Karpas-422 (cell line): ENCODE measurements around the gene CEACAM16. TPM values are rescaled to one million over a fixed set of nuclear protein-coding genes. Genes with fewer than 3 reads are reported as not detected.

Experiments
- DNase-seq: peaks from one replicate; pipeline ENCODE4 v3.0.0-alpha.2; 2015
- H2AFZ ChIP-seq: fragments of 200-600 bp; sonication (generic); 2 replicates; pipeline ENCODE4 v1.6.1; 2014; ENCODE audit warnings: antibody characterized with exemption, low read length, mixed read lengths
- H3K27ac ChIP-seq: fragments of 200-600 bp; sonication (generic); 2 replicates; pipeline ENCODE4 v1.5.1; 2014; ENCODE audit warnings: mild to moderate bottlenecking, low read length, moderate library complexity
- H3K27me3 ChIP-seq: fragments of 200-600 bp; sonication (generic); 2 replicates; pipeline ENCODE4 v1.6.1; 2014; ENCODE audit warnings: low read length, mixed read lengths
- H3K36me3 ChIP-seq: fragments of 200-600 bp; sonication (generic); 2 replicates; pipeline ENCODE4 v1.6.1; 2014; ENCODE audit warnings: low read length, mixed read lengths; ENCODE audit not compliant: insufficient read depth
- H3K4me1 ChIP-seq: fragments of 200-600 bp; sonication (generic); 2 replicates; pipeline ENCODE4 v1.6.1; 2014; ENCODE audit warnings: mild to moderate bottlenecking, low read length, mixed read lengths
- H3K4me2 ChIP-seq: fragments of 200-600 bp; sonication (generic); 2 replicates; pipeline ENCODE4 v1.6.1; 2014; ENCODE audit warnings: low read length, low read depth, mild to moderate bottlenecking; ENCODE audit not compliant: poor library complexity, severe bottlenecking
- H3K4me3 ChIP-seq: fragments of 200-600 bp; sonication (generic); 2 replicates; pipeline ENCODE4 v1.5.1; 2014; ENCODE audit warnings: mild to moderate bottlenecking, antibody characterized with exemption, low read length, mixed read lengths
- H3K79me2 ChIP-seq: fragments of 200-600 bp; sonication (generic); 2 replicates; pipeline ENCODE4 v1.6.1; 2014; ENCODE audit warnings: mild to moderate bottlenecking, low read length, mixed read lengths
- H3K9ac ChIP-seq: fragments of 200-600 bp; sonication (generic); 2 replicates; pipeline ENCODE4 v1.6.0; 2014; ENCODE audit warnings: low read length
- H3K9me2 ChIP-seq: fragments of 200-600 bp; sonication (generic), shearing (Covaris generic); replicated peaks from 2 replicates; pipeline ENCODE4 v1.6.0; 2014; ENCODE audit warnings: mild to moderate bottlenecking, low read length, moderate library complexity; ENCODE audit not compliant: insufficient read depth
- H3K9me3 ChIP-seq: fragments of 300-700, 200-600 bp; sonication (generic); 2 replicates; pipeline ENCODE4 v1.6.1; 2014; ENCODE audit warnings: low read length, mixed read lengths
- H4K20me1 ChIP-seq: fragments of 200-600 bp; sonication (generic); 2 replicates; pipeline ENCODE4 v1.6.1; 2014; ENCODE audit warnings: mild to moderate bottlenecking, antibody characterized with exemption, low read length, low read depth; ENCODE audit not compliant: insufficient read depth
- total RNA-seq: library from RNA; depleted of rRNA; stranded (reverse); fragments of >200 nt; shearing (Covaris generic); gene quantifications from 2 replicates; pipeline ENCODE4 v1.2.3, GENCODE V29; 2014; ENCODE audit warnings: low replicate concordance

The CEACAM16 gene
- total RNA-seq, 1 experiment from 2014 or later = not detected

DNA sequence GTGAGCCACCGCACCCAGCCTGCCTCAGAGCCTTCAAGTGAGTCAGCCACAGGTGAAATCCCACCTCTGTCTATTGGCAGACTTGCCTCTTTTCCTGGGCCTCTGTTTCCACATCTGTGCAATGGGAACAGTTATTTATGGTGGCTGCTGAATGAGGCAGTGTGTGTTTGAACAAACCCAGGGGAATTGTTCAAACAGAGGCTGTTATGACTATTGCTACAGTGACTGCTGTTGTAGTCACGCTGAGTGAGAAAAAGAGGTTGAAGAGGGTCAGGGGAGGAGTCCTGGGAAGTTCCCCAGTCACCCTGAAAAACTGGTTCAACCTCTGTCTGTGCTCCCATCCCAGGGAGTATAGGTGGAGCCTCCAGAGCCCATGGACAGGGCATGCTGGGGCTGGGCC, 27.6 kb upstream of the CEACAM16 start, which contains the start of gene CEACAM19:
TSS of gene CEACAM19 (plus strand) at position 83 of the 400 bp plus-strand sequence. CDS start 450 bp downstream, outside the sequence.
- Histone ChIP-seq H3K9me3 (no peaks in the 10 kb centered on the region), H3K27me3 (no peaks in the 10 kb centered on the region), H3K79me2 (no peaks in the 10 kb centered on the region), H3K4me2 (no peak within 1 kb of the TSS), H3K4me1 (no peaks in the 10 kb centered on the region), H3K9ac (no peak within 1 kb of the TSS), H4K20me1 (no peaks in the 10 kb centered on the region), H3K27ac (no peak within 1 kb of the TSS), H2AFZ (no peak within 1 kb of the TSS), H3K4me3 (no peak within 1 kb of the TSS), H3K9me2 (no peaks in the 10 kb centered on the region), H3K36me3 (no peaks in the 10 kb centered on the region)
- no peak for DNase-seq

DNA sequence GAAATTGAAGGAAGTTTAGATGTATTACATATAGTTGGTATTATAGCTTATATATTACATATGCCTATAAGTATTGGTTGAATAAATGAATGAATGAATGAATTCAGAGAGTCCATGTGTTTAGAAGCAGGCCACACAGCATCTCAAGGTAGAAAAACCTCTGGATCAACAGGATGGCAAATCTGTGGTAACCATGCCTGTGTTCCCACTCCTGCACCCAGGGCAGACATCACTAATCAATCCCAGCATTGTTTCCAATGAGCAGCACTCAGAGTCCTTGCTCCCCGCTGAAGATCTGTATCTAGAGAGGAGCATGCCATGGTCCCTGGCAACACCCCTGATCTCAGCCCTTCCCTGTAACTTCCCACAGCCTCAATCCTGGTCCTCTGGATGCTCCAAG, 26.7 kb upstream of the CEACAM16 start:
- Histone ChIP-seq H3K4me3 (no peak overlapping the region), H3K9me2 (no peaks in the 10 kb centered on the region), H4K20me1 (no peaks in the 10 kb centered on the region), H3K4me1 (no peaks in the 10 kb centered on the region), H3K27me3 (no peaks in the 10 kb centered on the region), H3K4me2 (no peak overlapping the region), H2AFZ (no peak overlapping the region), H3K9me3 (no peaks in the 10 kb centered on the region), H3K27ac (no peak overlapping the region), H3K79me2 (no peaks in the 10 kb centered on the region), H3K36me3 (no peaks in the 10 kb centered on the region), H3K9ac (no peak overlapping the region)
- DNase-seq = no peak

DNA sequence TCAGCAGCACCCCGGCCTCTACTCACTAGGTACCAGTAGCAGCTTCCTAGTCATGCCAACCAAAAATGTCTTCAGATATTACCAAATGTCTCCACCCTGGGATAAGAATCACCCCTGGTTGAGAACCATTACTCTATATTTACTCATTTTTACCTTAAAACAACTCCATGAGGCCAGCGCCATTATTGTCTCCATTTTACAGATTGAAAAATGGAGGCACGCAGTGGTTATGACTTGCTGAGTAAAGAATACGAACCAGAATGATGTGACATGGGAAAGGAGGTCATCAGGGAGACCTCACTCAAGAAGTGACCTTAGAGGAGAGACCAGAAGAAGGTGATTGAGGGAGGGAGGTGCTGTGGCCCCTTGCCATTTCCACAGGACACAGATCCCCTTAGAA, 25.4 kb upstream of the CEACAM16 start:
- H3K9ac ChIP-seq = no peak overlapping the region
- no peaks in the 10 kb centered on the region for H3K79me2 ChIP-seq
- H3K4me1 ChIP-seq = no peaks in the 10 kb centered on the region
- H3K4me3 ChIP-seq = no peak overlapping the region
- no peaks in the 10 kb centered on the region for H4K20me1 ChIP-seq
- H3K27me3 ChIP-seq = no peaks in the 10 kb centered on the region
- H3K4me2 ChIP-seq = no peak overlapping the region
- H3K9me3 ChIP-seq = no peaks in the 10 kb centered on the region
- DNase-seq = no peak
- H3K9me2 ChIP-seq = no peaks in the 10 kb centered on the region
- no peaks in the 10 kb centered on the region for H3K36me3 ChIP-seq
- H3K27ac ChIP-seq = no peak overlapping the region
- no peak overlapping the region for H2AFZ ChIP-seq

GRCh38 chr19:44675521-44675920, 23.4 kb upstream of the CEACAM16 start:
- Histone ChIP-seq H3K9ac (no peak overlapping the region), H3K9me3 (no peaks in the 10 kb centered on the region), H4K20me1 (no peaks in the 10 kb centered on the region), H3K4me2 (no peak overlapping the region), H3K27me3 (no peaks in the 10 kb centered on the region), H3K4me3 (no peak overlapping the region), H3K36me3 (no peaks in the 10 kb centered on the region), H2AFZ (no peak overlapping the region), H3K9me2 (no peaks in the 10 kb centered on the region), H3K79me2 (no peaks in the 10 kb centered on the region), H3K4me1 (no peaks in the 10 kb centered on the region), H3K27ac (no peak overlapping the region)
- peak; percentile 30 for DNase-seq

GRCh38 chr19:44677019-44677811, 21.7 kb upstream of the CEACAM16 start:
- Histone ChIP-seq H3K9ac (no peak overlapping the region), H4K20me1 (no peaks in the 10 kb centered on the region), H3K4me3 (no peak overlapping the region), H3K9me2 (no peaks in the 10 kb centered on the region), H3K9me3 (no peaks in the 10 kb centered on the region), H3K36me3 (no peaks in the 10 kb centered on the region), H3K4me1 (no peaks in the 10 kb centered on the region), H3K4me2 (no peak overlapping the region), H3K79me2 (no peaks in the 10 kb centered on the region), H3K27me3 (no peaks in the 10 kb centered on the region), H2AFZ (no peak overlapping the region), H3K27ac (no peak overlapping the region)
- DNase-seq = peak; percentile 61

DNA sequence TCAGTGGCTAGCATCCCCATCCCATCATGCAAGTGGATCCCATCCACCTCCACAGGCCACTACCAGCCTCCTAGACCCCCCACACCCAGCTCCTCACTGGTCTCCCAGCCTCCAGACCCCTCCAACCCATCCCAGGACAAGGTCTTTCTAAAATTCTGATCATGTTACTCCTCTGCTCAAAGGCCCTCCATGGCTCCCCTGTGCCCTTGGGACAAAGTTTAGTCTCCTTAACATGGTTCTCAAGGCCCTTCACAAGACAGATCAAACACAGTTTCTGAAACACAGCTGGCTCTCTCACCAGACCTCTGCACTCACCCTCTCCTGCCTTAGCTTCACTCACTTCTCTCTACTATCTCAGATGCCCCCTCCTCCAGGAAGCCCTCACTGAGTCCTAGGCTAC, 18.4 kb upstream of the CEACAM16 start:
- H3K9ac ChIP-seq = no peak overlapping the region
- H2AFZ ChIP-seq = no peak overlapping the region

DNA sequence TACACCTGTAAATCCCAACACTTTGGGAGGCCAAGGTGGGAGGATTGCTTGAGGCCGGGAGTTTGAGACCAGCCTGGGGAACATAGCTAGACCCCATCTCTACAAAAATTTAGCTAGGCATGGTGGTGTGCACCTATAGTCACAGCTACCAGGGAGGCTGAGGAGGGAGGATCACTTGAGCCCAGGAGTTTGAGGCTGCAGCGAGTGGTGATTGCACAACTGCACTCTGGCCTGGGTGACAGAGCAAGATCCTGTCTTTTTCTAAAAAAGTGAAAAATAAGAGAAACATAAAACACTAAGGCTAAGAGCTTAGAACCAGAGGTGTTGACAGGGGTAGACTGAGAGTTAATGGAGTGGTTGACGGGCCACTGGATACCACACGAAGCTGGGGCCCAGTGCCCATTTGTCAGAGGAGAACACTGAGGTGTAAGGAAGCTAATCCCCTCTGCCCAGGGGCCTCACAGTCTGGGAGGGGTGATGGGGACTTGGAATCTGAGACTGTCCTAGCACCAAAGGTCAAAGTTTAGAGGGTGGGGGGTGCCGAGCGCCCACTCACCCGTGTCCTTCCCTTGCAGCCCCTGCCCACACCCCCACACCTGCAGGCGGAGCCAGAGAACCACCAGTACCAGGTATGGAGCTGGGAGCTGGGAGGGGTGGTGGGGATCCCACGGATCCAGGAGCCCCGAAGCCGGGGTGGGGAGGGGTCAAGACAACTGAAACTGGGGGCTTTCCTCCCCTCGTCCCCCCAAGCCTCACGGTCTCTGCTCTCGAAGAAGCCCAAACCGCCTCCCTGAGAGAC, 16.8 kb upstream of the CEACAM16 start:
- H3K27me3 ChIP-seq = no peaks in the 10 kb centered on the region

More for the DNA sequence above, 18.4 kb upstream of the CEACAM16 start:
- Histone ChIP-seq H3K9me2 (no peaks in the 10 kb centered on the region), H3K79me2 (no peaks in the 10 kb centered on the region), H3K36me3 (no peaks in the 10 kb centered on the region), H3K9me3 (no peaks in the 10 kb centered on the region), H3K4me1 (no peaks in the 10 kb centered on the region), H4K20me1 (no peaks in the 10 kb centered on the region), H3K4me2 (no peak overlapping the region), H3K27ac (no peak overlapping the region), H3K27me3 (no peaks in the 10 kb centered on the region), H3K4me3 (no peak overlapping the region)
- no peak for DNase-seq

GRCh38 chr19:44682807-44683206, 16.1 kb upstream of the CEACAM16 start:
- Histone ChIP-seq H3K27me3 (no peaks in the 10 kb centered on the region), H4K20me1 (no peaks in the 10 kb centered on the region), H3K9ac (no peak overlapping the region)

More for the DNA sequence above, 16.8 kb upstream of the CEACAM16 start:
- H3K4me2 ChIP-seq = no peak overlapping the region
- no peaks in the 10 kb centered on the region for H3K36me3 ChIP-seq
- H4K20me1 ChIP-seq = no peaks in the 10 kb centered on the region
- H3K4me3 ChIP-seq = no peak overlapping the region
- DNase-seq = peak; percentile 2
- H3K79me2 ChIP-seq = no peaks in the 10 kb centered on the region
- no peaks in the 10 kb centered on the region for H3K9me3 ChIP-seq
- H3K4me1 ChIP-seq = peaks cover 6% of the 10 kb centered on the region
- no peak overlapping the region for H2AFZ ChIP-seq
- no peak overlapping the region for H3K27ac ChIP-seq
- H3K9ac ChIP-seq = no peak overlapping the region
- no peaks in the 10 kb centered on the region for H3K9me2 ChIP-seq

More at GRCh38 chr19:44682807-44683206, 16.1 kb upstream of the CEACAM16 start:
- no peak overlapping the region for H2AFZ ChIP-seq
- H3K9me2 ChIP-seq = no peaks in the 10 kb centered on the region
- DNase-seq = no peak
- no peaks in the 10 kb centered on the region for H3K36me3 ChIP-seq
- peaks cover 6% of the 10 kb centered on the region for H3K4me1 ChIP-seq
- H3K27ac ChIP-seq = no peak overlapping the region
- H3K79me2 ChIP-seq = no peaks in the 10 kb centered on the region
- H3K4me3 ChIP-seq = no peak overlapping the region
- no peaks in the 10 kb centered on the region for H3K9me3 ChIP-seq
- H3K4me2 ChIP-seq = no peak overlapping the region
